CD4-positive, alpha-beta T cell treated with Interleukin-6 for 4 hours (primary cell): Measurements from ENCODE around the gene MMP15.

ENCODE experiments used
- DNase-seq: peaks from one replicate; pipeline ENCODE4 v3.0.0-alpha.2; 2020; ENCODE audit warnings: mixed read lengths

Gene MMP15

DNA sequence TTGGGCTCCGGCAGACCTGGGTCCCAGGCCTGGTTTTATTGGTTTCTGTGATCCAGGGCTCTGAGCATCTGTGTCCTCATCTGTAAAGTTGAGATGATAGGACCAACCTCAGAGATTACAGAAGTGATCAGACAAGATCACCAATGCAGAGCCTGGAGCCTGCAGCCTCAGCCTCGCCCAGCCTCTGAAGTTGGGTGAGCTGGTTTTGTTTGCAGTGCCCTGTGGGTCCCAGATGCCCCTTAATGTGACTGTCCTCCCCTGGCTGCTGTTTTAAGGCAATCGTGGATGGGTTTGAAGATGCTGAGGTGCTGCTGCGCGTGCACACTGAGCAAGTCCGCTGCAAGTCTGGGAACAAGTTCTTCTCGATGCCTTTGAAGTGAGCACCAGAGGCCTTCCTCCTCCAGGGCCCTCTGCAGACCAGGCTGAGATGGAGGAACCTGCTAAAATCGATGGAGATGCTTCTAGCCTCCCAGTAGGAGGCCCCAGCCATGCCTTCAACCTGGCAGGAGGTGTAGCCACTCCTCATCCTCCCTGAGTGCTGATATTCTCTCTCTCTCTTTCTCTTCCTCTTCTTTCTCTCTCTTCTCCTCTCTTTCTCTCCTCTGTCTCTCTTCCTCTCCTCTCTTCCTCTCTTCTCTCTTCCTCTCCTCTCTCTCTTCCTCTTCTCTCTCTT is 5.6 kb upstream of the MMP15 start:
- DNase-seq, result no peak

DNA sequence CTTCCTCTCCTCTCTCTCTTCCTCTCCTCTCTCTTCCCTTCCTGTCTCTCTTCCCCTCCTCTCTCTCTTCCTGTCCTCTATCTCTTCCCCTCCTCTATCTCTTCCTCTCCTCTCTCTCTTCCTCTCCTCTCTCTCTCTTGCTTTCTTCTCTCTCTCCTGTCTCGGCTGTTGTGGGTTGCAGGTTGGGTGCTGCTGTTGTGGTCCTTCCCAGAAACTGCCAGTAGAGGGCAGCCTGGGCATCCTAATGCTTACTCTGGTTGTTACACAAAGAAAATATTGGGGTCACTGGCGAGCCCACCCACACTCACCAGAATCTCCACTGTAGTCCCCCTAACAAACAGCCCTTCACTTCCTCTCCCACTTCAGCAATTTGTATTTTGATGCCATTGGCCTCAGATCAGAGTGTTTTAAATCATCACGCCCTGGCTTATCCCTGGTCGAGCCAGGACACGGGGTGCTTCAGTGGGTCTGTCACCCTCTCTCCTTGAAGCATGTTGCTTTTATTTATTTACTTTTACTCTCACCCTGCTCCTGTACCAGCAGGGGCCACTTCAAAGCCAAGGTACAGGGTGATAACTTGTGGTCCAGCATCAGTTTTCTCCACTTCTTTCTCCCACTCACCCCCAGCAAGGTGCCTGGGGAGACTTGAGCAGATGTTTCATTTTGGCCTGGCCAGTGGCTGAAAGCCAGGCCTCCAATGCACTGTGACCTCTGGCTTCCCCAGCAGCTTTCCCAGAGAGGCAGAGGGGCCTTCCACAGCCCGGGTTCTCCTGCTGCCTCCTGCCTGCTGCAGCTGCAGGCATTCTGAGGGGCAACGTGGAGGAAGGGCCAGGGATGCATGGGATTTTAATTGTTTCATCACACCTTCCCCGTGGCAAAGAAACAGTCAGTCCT is 4.7 kb upstream of the MMP15 start:
- peak; percentile 74 for DNase-seq

DNA sequence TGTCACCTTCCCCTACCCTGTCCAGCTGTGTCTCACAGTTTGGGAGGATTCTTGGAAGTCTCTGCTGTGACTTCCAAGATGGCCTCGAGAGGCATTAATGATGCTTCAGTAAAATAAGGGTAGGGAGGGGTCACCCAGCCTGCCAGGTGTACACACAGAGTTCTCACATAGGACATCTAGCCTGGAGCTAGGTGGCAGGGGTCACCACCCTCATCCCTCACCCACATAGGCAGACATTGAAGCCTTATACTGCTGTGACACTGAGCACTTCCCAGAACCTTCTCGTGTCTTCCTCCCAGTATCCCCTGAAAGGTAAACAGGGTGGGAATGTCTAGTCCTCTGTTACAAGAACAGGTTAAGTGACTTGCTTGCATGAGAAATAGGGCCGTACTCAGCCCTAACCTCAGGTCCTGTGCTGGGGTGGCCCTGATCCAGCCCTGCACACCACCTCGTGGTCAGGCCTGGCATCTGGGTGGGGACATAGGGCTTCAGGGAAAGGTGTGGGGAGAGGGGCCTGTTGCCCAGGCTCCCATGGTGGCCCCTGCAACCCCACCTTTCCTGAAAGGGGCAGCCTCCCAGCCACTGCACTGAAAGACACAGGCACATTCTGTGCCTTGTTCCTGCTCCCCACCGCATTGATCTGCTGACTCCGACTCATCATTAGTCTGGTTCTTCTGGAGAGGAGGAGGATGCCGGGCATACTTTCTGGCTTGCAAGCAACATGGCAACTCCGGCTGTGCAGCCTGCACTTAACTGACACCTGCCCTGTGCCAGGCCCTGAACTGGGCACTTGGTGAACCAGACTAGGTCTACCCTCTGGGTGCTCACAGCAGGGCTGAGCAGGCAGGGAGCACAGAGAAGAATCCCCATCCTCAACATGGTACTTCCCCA is 3.6 kb upstream of the MMP15 start:
- no peak for DNase-seq

DNA sequence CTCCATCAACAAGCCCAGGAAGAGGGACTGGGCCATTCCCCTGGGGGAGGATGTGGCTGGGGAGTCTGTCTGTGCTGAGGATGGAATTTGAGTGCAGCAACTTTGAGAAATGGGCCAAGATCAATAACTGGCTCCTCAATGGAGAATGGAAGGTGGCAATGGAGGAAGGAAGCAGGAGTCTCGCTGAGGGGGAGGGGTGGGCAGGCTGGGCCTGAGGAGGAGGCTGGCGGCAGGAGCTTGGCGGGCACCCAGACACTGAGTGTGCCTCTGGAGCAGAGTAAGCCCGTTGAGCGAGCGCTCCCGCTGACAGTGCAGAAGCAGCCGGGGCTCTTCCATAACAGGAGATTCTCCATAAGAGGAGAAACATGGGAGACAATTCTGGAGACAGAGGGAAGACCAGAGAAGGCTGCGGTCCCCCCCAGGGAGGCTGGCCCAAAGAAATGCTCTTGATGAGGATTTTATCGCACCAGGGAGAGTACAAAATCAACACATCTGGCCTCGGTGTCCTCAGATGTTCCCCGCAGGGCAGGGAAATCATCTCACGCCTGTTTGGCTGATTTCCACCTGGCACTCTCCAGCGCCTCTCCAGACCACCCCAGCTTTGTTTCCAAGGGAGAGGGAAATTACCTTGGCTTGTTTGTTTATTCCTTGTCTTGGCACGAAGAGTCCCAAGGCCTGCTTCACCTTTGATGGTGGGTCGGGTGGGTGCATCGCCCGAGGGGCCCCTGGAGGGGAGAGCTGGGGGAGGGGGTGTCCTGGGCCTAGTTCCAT is 2.8 kb upstream of the MMP15 start:
- no peak for DNase-seq

DNA sequence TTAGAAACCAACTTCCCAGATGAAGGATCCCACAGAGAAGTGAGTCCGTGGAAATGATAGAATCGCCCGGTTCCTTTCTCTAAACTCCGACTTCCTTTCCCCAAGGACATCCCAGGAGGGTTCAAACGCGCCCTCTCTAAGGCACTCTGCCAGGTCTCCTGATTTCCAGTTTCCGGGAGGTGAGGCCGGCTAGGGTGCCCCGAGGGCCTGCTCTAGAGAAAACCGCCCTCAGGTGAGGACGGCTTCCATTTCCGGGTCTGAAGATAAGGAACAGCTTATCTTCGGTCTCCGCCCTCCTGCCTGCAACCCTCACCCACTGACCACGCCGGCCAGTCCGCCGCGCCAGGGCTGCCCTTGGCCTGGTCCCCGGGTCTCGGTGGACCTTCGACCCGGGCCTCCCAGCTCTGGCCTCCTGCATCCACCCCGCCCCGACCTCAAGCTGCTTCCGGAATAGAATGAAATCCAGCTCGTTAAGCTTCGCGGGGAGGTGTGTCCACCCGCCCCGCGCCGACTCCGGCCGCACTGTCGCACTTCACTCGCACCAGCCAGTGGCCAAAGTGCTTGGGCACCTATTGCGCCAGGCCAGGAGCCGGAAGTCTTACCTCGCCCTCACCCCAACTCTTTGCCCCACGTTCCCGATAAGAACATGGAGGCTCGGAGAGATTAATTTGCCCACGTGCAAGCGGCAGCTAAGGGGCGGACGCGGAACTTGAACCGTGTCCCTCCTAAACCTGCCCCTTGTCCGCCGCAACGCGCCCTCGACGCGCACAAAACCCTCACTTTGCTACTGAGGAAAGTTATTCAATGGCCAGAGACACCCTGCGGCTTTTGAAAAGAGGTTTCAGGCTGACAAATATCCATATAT is 836 bp upstream of the MMP15 start:
- peak; percentile 35 for DNase-seq

DNA sequence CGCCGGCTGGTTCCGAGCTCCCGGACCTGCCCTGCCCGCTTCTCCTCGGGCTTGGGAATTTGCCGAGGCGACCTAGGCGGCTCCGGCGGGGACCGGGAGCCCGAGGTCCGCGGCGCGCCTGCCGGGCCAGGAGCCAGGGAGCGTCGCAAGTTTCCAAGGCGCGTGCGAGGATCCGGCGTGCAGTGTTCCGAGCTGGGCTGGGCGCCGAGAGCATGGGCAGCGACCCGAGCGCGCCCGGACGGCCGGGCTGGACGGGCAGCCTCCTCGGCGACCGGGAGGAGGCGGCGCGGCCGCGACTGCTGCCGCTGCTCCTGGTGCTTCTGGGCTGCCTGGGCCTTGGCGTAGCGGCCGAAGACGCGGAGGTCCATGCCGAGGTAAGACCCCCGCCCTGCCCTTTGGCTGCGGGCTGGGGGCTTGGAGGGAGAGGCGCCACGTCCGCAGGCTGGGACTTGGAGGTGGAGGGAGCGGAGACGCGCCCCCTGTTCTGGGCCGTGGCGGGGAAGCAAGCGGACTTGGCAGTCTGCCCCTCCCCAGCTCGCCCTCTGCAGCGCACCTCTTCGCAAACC is 668 bp downstream of the MMP15 start:
- DNase-seq, result peak; percentile 18

DNA sequence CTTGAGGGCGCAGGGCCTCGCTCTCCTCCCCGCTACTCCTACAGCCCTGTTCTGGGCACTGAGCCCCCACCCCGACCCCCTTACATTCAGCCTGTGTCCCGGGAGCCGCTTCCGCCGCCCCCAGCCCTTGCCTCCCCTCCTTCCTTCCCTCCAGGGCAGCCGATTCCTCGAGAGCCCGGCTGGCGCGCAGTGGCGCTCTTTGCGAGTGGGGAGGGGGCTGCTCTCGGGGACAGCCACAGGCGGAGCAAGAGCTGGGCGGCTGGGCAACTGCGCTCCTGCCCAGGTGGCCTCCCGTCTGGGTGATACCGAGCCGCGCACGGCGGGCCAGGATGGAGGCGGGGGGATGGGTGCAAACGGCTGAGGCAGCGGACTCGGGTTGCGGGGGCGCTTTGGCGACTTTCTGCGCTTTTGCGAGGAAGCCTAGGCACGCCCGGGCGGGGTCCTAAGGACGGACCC is 1.2 kb downstream of the MMP15 start:
- DNase-seq, result no peak

DNA sequence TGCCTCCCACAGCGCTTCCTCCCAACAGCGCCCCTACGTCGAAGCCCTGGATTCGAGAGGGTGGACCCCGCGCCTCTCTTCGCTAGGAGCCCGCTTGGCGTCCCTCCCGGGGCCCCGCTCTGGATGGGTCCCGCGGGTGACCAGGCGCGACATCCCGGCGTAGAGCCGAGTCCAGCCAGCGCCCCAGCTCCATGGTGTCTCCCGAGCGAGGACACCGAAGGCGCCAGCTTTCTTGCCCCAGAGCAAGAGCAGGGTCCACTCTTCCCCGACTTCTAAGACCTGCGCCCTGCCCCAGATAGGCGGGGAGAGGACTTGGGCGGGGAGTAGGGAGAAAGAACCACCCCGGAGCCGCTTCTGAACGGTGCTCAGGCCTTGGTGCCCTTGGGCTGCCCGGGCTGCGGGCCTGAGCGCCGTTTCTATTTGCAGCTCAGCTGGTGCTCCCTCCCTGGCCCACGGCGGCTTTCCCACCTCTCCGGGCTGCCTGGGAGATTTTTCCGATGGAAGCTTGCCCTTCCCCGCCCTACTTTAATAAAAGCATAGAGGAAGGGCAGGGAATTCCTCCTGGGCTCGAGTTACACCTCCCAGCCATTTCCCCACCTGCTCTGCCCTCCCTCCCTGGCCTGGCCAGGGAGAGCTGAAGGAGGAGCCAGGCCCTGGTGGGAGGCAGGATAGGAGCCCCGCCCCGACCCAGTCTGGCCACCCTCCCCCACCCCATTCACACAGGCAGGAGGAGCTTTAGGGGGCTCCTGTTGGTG is 1.8 kb downstream of the MMP15 start:
- no peak for DNase-seq

DNA sequence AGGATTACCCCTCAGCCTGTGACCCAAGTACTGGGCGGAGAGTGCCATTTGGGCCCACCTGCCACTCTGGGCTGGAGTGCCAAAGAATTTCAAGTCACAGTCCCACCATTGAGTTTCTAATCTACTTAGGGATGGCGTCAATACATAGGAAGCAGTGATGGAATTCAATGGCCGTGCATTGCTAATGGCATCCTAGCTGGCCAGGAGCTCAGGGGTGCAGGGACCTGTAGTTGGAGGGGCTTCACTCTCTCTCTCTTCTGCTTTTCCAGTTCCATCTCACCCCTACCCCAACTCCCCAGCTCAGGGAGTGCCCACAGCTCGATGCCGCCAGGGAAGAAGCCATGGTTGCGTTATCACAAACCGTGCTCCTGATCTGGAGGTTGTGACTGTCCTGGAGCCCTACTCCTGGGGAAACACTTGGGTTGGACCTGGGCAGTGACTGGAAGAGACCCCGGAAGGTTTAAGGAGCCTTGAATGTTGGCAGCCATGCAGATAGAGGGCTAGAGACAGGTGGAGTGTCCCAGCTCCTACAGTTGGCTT is 2.4 kb downstream of the MMP15 start:
- DNase-seq, result no peak

DNA sequence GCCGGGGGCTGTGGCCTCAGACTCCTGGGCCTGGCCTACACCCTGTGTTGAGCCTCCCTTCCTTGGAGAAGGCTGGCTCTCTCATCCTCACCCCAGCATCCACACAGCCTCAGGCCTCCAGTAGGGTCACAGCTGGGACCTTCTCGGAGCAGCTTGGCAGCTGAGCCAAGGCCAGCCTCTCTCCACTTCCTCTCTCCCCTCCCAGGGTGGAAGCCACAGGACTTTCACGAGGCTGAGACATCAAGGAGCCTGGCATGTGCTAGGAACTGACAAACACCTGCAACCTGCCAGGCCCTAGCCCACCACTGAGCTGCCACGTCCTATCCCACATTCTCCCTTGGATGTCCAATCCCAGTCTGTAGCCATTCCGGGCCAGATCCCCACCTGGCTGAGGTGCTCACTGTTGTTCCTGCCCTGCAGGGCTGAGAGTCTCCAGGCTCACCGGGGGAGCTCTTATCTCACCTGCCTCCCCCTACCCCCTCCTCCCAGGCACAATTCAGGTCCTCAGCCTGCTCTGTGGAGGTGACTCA is 3.1 kb downstream of the MMP15 start:
- DNase-seq, result no peak

DNA sequence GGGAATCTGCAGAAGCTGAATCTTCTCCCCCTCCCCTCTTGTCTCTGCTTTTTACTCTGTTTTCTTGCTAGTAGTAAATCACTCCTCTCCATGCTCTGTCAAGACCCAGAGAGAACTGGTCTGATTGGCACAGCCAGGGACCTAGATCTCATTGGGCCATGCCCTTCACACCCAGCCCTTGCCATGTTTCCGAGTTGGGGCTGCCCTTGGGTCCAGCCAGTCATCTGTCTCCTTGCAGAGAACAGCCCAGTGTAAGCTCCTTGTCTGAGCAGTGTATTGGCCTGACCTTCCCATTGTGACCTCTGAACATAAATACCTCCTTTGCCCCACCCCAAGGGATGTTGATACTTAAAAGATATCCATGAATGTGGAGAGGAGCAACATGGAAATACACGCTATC is 3.9 kb downstream of the MMP15 start:
- DNase-seq, result no peak

DNA sequence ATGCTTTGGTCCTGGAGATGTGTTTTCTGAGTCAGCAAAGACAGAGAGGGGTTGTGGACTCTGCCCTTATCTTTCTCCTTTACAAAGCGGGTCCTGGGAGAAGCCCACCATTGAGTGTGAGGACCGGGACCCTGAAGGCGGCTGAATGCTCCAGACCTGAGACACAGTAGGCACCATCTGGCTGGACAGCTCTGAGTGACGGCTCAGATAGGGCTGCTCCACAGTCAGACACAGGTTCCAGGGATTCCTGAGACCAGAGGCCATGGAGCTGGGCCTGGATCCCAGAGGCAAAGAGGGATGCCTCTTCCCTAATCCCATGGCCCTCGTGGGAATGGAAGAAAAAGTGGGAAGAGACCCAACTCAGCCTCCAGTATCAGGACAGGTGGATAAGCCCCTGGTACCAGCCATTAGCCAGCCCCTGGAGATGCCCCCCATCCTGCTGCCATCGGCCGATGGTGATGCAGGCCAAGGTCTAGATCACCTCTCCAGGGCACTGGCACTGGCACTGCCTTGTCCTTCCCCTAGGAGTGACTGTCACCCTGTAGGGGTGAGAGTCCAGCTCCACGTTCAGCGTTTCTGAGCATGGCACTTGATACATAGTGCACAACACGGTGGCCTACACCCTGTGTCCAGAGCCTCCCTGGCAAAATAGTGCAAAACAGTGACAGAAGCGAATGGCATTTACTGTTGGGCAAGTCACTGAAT is 4.7 kb downstream of the MMP15 start:
- DNase-seq, result no peak

DNA sequence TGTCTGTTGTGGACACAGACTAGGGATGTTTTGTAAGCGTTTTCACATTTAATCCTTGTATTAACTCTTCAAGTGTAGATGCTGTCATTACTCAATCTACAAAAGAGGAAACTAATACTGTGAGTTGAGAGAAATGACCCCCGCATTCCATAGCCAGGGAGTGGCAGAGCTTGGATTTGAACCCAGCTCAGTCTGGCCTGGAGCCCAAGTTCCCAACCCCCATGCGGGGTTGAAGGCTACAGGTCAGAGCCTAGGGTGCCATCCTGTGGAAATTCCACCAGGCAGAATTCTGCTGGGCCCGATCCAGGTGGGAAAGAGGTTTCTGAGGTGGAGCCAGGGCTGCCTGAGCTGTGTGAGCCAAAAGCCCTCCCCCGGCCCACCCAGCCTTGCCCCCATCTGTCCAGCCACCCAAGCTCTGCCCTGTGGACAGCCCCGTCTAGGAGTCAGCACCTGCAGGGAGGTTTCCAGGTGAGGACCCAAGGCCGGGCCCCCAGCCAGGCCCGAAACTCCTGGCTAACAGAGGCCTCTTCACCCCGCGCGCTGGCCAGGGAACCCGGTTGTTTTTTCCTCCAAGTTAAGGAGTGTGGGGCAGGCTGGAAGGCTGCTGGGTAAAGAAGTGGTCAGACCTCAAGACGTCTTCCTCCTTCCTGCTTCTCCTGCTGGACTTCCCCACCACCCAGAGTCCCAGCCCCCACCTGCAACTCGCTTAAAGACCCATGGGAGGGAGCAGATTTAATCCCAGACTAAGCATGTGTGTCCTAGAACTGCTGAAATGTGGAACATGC is 5.7 kb downstream of the MMP15 start:
- no peak for DNase-seq

DNA sequence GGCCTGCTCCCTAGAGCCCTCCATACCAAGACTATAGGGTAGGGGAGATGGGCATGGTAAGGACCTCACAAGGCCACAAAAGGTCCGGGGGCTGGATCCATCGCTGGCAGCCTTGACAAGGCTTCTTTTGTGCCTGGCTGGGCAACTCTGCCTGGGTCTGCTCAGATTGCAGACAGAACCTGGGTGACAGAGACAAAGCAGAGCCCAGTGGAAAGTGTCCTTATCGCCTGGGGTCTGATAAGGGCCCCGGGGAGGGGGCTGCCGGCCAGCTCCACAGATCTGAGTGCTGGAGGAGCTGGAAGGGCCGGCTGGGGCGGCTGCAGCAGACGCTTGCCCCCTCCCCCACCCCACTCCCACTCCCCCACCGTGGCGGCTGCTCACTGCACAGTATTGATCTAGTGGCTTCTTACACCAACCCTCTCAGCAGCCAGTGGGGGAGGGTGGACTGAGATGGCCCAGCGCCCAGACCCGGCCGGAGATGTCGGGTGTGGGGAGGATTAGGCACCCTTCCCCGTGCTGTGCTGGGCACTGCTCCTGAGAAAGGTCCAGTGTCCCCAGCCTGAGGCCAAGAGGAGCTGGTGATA is 7.2 kb downstream of the MMP15 start:
- no peak for DNase-seq

DNA sequence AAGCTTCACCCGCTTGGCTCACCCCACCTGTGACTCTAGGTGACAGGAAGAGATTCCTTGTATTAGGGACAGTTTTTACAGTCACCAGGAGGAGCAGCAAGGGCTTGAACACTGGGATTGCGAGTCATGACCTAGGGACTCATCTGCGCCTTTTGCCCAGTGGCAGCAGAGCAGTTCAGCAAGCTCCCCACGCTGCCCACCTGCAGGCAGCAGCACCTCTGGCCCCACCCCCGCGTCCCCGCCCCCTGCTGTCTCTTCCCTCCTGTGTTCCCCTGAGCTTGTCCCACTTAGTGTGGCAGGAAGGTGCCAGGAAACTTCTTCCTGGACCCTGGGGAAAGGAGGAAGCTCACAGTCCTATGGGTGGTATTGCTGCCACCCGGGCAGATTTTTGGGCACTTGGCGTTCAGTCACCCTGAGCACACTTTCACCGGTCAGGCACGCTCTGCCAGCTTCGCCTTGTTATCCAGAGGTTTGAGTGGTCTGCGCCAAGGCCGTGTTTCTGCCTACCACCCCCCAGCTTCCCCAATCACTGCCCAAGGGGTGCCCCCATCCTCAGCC is 8.7 kb downstream of the MMP15 start:
- DNase-seq, result no peak

DNA sequence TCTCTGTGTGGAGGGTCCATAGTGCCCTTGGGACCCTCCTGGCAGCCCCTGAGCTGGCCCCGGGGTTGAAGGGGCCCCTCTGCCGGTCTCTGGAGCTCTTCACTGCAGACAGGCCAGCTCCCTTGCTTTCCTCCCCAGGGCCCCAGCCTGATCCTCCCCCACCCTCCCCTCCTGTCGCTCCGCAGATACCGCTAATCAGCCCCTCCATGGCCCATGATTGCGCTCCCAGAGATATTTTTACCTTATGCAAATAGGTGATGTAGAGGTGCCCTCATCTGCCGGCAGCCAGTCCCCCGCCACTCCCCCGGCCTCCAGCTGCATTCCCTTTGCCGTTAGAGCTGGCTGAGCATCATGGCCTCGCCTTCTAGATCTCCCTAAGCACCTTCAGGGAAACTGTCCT is 9.2 kb downstream of the MMP15 start:
- no peak for DNase-seq

DNA sequence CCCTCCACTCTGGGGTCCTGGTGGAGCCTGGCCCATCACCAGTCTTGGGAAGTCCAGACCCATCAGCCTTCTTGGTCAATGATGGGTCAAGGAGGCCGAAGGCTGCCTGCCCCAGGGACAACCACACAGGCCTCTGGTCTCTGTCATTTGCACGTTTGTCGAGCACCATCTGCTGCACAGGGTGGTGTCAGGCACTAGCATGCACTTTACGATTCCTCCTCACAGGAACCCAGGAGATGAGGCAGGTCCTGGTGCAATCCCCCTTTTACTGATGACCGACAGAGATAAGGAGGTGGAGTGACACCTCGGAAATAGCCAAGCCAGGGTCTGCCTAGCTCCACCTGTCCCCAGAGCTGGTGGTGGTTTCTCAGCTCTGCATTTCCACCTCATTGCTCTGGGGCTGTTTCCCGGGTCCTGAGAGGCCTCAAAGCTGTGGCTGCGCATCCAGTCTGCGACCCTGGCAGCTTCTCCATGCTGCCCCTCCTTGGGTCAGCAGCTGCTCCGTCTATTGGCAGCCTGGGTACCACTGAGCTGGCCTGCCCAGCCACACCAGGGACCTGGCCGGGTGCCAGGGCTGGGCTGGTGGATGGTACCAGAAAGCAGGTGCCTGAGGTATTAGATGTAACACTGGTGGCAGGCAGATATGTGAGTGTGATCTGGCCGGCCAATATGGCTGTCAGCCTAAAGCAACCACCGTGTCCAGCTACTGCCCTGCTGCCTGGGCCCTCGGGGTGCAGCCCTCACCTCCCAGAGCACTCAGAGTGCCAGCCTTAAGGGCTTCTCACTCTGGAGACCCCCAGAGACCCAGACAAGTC is 10.0 kb downstream of the MMP15 start:
- no peak for DNase-seq
